ENCODE results near the gene KIZ.
A peak's percentile ranks its signal among the peaks of the same experiment; 100 is the strongest.

The KIZ gene

GRCh38 chr20:21182832-21183563 lies 57.1 kb downstream of the KIZ start:
- H3K9ac ChIP-seq (ENCODE audit: low read depth, low read length) = no peak overlapping the region
- 0 out of 2 replicates have a peak, but pooled peaks cover under 1% of the 10 kb centered on the region for H3K9me3 ChIP-seq (ENCODE audit: insufficient read depth, low read depth, low read length)
- no peak overlapping the region for H3K4me3 ChIP-seq (ENCODE audit: low read length)
- no peak overlapping the region for H3K27ac ChIP-seq (ENCODE audit: low read length)
- H3K4me1 ChIP-seq (ENCODE audit: insufficient read depth, low read length) = peaks cover 18% of the 10 kb centered on the region; the same call in 1 of the 2 replicates
- no peaks in the 10 kb centered on the region for H3K36me3 ChIP-seq (ENCODE audit: insufficient read depth, low read depth, low read length)
- H3K27me3 ChIP-seq (ENCODE audit: insufficient read depth, low read length) = no peaks in the 10 kb centered on the region

- Histone ChIP-seq H3K4me3 (ENCODE audit: low read length) (no peak overlapping the region), H3K9ac (ENCODE audit: low read depth, low read length) (no peak overlapping the region), H3K27ac (ENCODE audit: low read length) (no peak overlapping the region), H3K27me3 (ENCODE audit: insufficient read depth, low read length) (no peaks in the 10 kb centered on the region), H3K4me1 (ENCODE audit: insufficient read depth, low read length) (peaks cover 19% of the 10 kb centered on the region; the same call in 1 of the 2 replicates), H3K9me3 (ENCODE audit: insufficient read depth, low read depth, low read length) (no peaks in the 10 kb centered on the region), H3K36me3 (ENCODE audit: insufficient read depth, low read depth, low read length) (no peaks in the 10 kb centered on the region)
These were observed 57.8 kb downstream of the KIZ start for GRCh38 chr20:21183722-21184121.

GRCh38 chr20:21184819-21185218 lies 58.9 kb downstream of the KIZ start:
- Histone ChIP-seq H3K4me3 (ENCODE audit: low read length) (no peak overlapping the region), H3K4me1 (ENCODE audit: insufficient read depth, low read length) (peaks cover 22% of the 10 kb centered on the region; the same call in 1 of the 2 replicates), H3K36me3 (ENCODE audit: insufficient read depth, low read depth, low read length) (no peaks in the 10 kb centered on the region), H3K9ac (ENCODE audit: low read depth, low read length) (no peak overlapping the region), H3K9me3 (ENCODE audit: insufficient read depth, low read depth, low read length) (no peaks in the 10 kb centered on the region), H3K27me3 (ENCODE audit: insufficient read depth, low read length) (no peaks in the 10 kb centered on the region), H3K27ac (ENCODE audit: low read length) (no peak overlapping the region)

GRCh38 chr20:21185849-21186248 lies 60.0 kb downstream of the KIZ start:
- Histone ChIP-seq H3K27ac (ENCODE audit: low read length) (no peak overlapping the region), H3K9me3 (ENCODE audit: insufficient read depth, low read depth, low read length) (no peaks in the 10 kb centered on the region), H3K4me1 (ENCODE audit: insufficient read depth, low read length) (peaks cover 16% of the 10 kb centered on the region; the same call in 1 of the 2 replicates), H3K36me3 (ENCODE audit: insufficient read depth, low read depth, low read length) (no peaks in the 10 kb centered on the region), H3K9ac (ENCODE audit: low read depth, low read length) (no peak overlapping the region), H3K27me3 (ENCODE audit: insufficient read depth, low read length) (no peaks in the 10 kb centered on the region), H3K4me3 (ENCODE audit: low read length) (no peak overlapping the region)

- peak overlapping the region; percentile 87 for H3K9ac ChIP-seq (ENCODE audit: low read depth, low read length)
- no peaks in the 10 kb centered on the region for H3K36me3 ChIP-seq (ENCODE audit: insufficient read depth, low read depth, low read length)
- H3K4me1 ChIP-seq (ENCODE audit: insufficient read depth, low read length) = peaks cover 39% of the 10 kb centered on the region; the same call in 1 of the 2 replicates
- H3K27me3 ChIP-seq (ENCODE audit: insufficient read depth, low read length) = no peaks in the 10 kb centered on the region
- peak overlapping the region; percentile 57 for H3K4me3 ChIP-seq (ENCODE audit: low read length)
- peak overlapping the region; percentile 89 for H3K27ac ChIP-seq (ENCODE audit: low read length)
- no peaks in the 10 kb centered on the region for H3K9me3 ChIP-seq (ENCODE audit: insufficient read depth, low read depth, low read length)
These were observed 64.1 kb downstream of the KIZ start for GRCh38 chr20:21189761-21190523.

GRCh38 chr20:21190869-21191268 lies 65.0 kb downstream of the KIZ start:
- Histone ChIP-seq H3K36me3 (ENCODE audit: insufficient read depth, low read depth, low read length) (no peaks in the 10 kb centered on the region), H3K27me3 (ENCODE audit: insufficient read depth, low read length) (no peaks in the 10 kb centered on the region), H3K4me1 (ENCODE audit: insufficient read depth, low read length) (peaks cover 39% of the 10 kb centered on the region; the same call in 1 of the 2 replicates), H3K27ac (ENCODE audit: low read length) (peak overlapping the region; percentile 82), H3K9me3 (ENCODE audit: insufficient read depth, low read depth, low read length) (no peaks in the 10 kb centered on the region), H3K9ac (ENCODE audit: low read depth, low read length) (peak overlapping the region; percentile 87), H3K4me3 (ENCODE audit: low read length) (peak overlapping the region; percentile 53)

- no peaks in the 10 kb centered on the region for H3K9me3 ChIP-seq (ENCODE audit: insufficient read depth, low read depth, low read length)
- H3K9ac ChIP-seq (ENCODE audit: low read depth, low read length) = peak overlapping the region; percentile 87; the same call in 1 of the 2 replicates
- H3K27ac ChIP-seq (ENCODE audit: low read length) = peak overlapping the region; percentile 82
- H3K4me3 ChIP-seq (ENCODE audit: low read length) = peak overlapping the region; percentile 53; the same call in 1 of the 2 replicates
- no peaks in the 10 kb centered on the region for H3K27me3 ChIP-seq (ENCODE audit: insufficient read depth, low read length)
- H3K4me1 ChIP-seq (ENCODE audit: insufficient read depth, low read length) = peaks cover 39% of the 10 kb centered on the region; the same call in 1 of the 2 replicates
- no peaks in the 10 kb centered on the region for H3K36me3 ChIP-seq (ENCODE audit: insufficient read depth, low read depth, low read length)
These were observed 66.0 kb downstream of the KIZ start for GRCh38 chr20:21191839-21192238.

- Histone ChIP-seq H3K9me3 (ENCODE audit: insufficient read depth, low read depth, low read length) (no peaks in the 10 kb centered on the region), H3K27me3 (ENCODE audit: insufficient read depth, low read length) (no peaks in the 10 kb centered on the region), H3K4me1 (ENCODE audit: insufficient read depth, low read length) (peaks cover 6% of the 10 kb centered on the region), H3K9ac (ENCODE audit: low read depth, low read length) (no peak overlapping the region), H3K36me3 (ENCODE audit: insufficient read depth, low read depth, low read length) (no peaks in the 10 kb centered on the region), H3K4me3 (ENCODE audit: low read length) (no peak overlapping the region), H3K27ac (ENCODE audit: low read length) (no peak overlapping the region)
These were observed 76.4 kb downstream of the KIZ start for GRCh38 chr20:21202259-21202658.

- no peak overlapping the region for H3K27ac ChIP-seq (ENCODE audit: low read length)
- H3K4me1 ChIP-seq (ENCODE audit: insufficient read depth, low read length) = peaks cover 6% of the 10 kb centered on the region
- H3K27me3 ChIP-seq (ENCODE audit: insufficient read depth, low read length) = no peaks in the 10 kb centered on the region
- no peaks in the 10 kb centered on the region for H3K36me3 ChIP-seq (ENCODE audit: insufficient read depth, low read depth, low read length)
- H3K9ac ChIP-seq (ENCODE audit: low read depth, low read length) = no peak overlapping the region
- no peaks in the 10 kb centered on the region for H3K9me3 ChIP-seq (ENCODE audit: insufficient read depth, low read depth, low read length)
- no peak overlapping the region for H3K4me3 ChIP-seq (ENCODE audit: low read length)
These were observed 77.3 kb downstream of the KIZ start for GRCh38 chr20:21203088-21203656.

- H3K27me3 ChIP-seq (ENCODE audit: insufficient read depth, low read length) = no peaks in the 10 kb centered on the region
- H3K4me1 ChIP-seq (ENCODE audit: insufficient read depth, low read length) = peaks cover 8% of the 10 kb centered on the region
- H3K27ac ChIP-seq (ENCODE audit: low read length) = no peak overlapping the region
- no peak overlapping the region for H3K4me3 ChIP-seq (ENCODE audit: low read length)
- H3K36me3 ChIP-seq (ENCODE audit: insufficient read depth, low read depth, low read length) = no peaks in the 10 kb centered on the region
- H3K9ac ChIP-seq (ENCODE audit: low read depth, low read length) = no peak overlapping the region
- H3K9me3 ChIP-seq (ENCODE audit: insufficient read depth, low read depth, low read length) = no peaks in the 10 kb centered on the region
These were observed 80.7 kb downstream of the KIZ start for GRCh38 chr20:21206584-21206983.

GRCh38 chr20:21208999-21209398 lies 83.1 kb downstream of the KIZ start:
- Histone ChIP-seq H3K4me3 (ENCODE audit: low read length) (no peak overlapping the region), H3K27ac (ENCODE audit: low read length) (no peak overlapping the region), H3K9ac (ENCODE audit: low read depth, low read length) (no peak overlapping the region), H3K27me3 (ENCODE audit: insufficient read depth, low read length) (no peaks in the 10 kb centered on the region), H3K9me3 (ENCODE audit: insufficient read depth, low read depth, low read length) (no peaks in the 10 kb centered on the region), H3K4me1 (ENCODE audit: insufficient read depth, low read length) (peaks cover 14% of the 10 kb centered on the region), H3K36me3 (ENCODE audit: insufficient read depth, low read depth, low read length) (no peaks in the 10 kb centered on the region)
